ENCODE data around the gene DNAJC5G.

Gene DNAJC5G

DNA sequence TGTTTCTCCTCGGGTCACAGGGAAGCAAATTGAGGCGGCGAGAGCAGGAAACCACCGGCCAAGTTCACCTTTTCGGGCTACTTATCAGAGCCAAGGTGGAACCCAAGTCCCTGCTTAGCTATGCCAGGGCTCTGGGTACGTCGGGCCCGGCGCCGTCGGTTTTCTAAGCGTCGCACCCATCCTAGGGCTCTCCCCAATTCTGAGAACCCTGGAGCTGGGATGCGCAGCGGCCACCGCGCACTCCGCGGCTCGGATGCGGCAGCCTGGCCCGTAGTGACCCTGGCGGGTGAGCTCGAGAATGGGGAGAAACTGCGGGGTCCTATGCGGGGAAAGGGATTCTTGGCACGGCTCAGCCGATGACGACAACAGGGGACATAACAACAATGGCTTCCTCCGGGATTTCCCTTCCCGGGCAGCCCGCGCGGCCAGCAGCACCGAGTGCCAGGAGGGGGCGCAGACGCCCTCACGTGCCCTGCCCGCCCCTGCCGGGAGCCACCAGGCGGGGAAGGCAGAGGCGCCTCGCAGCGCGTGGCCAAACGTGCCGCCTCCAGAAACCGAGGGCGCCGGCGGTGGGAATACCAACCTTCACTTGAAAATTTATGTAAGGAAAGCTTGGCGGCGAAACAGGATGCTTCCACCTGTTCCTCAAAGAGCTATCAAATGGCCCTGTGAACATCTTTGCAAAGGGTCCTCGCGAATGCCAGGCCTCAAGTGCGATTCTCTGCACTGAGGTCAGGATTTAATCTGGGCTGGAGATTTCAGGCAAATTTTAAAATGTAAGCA is 10.3 kb upstream of the DNAJC5G start (continued):
- TF ChIP-seq ZNF354C (tag by site-specific recombination; IDR thresholded peaks at IDR 0.05; ENCODE audit: borderline replicate concordance, low read depth), result no peak
- TF ChIP-seq, protein P1, sequence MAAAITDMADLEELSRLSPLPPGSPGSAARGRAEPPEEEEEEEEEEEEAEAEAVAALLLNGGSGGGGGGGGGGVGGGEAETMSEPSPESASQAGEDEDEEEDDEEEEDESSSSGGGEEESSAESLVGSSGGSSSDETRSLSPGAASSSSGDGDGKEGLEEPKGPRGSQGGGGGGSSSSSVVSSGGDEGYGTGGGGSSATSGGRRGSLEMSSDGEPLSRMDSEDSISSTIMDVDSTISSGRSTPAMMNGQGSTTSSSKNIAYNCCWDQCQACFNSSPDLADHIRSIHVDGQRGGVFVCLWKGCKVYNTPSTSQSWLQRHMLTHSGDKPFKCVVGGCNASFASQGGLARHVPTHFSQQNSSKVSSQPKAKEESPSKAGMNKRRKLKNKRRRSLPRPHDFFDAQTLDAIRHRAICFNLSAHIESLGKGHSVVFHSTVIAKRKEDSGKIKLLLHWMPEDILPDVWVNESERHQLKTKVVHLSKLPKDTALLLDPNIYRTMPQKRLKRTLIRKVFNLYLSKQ (tag by site-specific recombination; IDR thresholded peaks at IDR 0.05; ENCODE audit: borderline replicate concordance), result no peak
- peak; percentile 49; the same call in 1 of the 2 replicates for TF ChIP-seq KLF1 (tag by site-specific recombination; IDR thresholded peaks at IDR 0.05)
- TF ChIP-seq ZNF501 (tag by site-specific recombination; IDR thresholded peaks at IDR 0.05), result peak; percentile 35; the same call in 1 of the 2 replicates
- TF ChIP-seq ZNF610 (tag by site-specific recombination; IDR thresholded peaks at IDR 0.05; ENCODE audit: borderline replicate concordance), result 0 out of 2 replicates have a peak, but pooled peaks have one; percentile 32
- TF ChIP-seq, protein P2, sequence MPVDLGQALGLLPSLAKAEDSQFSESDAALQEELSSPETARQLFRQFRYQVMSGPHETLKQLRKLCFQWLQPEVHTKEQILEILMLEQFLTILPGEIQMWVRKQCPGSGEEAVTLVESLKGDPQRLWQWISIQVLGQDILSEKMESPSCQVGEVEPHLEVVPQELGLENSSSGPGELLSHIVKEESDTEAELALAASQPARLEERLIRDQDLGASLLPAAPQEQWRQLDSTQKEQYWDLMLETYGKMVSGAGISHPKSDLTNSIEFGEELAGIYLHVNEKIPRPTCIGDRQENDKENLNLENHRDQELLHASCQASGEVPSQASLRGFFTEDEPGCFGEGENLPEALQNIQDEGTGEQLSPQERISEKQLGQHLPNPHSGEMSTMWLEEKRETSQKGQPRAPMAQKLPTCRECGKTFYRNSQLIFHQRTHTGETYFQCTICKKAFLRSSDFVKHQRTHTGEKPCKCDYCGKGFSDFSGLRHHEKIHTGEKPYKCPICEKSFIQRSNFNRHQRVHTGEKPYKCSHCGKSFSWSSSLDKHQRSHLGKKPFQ (tag by site-specific recombination; IDR thresholded peaks at IDR 0.05), result no peak
- TF ChIP-seq KLF10 (tag by site-specific recombination; IDR thresholded peaks at IDR 0.05), result no peak; the same call in 1 of the 2 replicates
- TF ChIP-seq ZSCAN30 (tag by site-specific recombination; IDR thresholded peaks at IDR 0.05), result peak; percentile 90; the same call in 1 of the 2 replicates
- TF ChIP-seq ZNF76 (tag by site-specific recombination; IDR thresholded peaks at IDR 0.05; ENCODE audit: borderline replicate concordance, low read depth), result no peak
- TF ChIP-seq HOXA7 (CRISPR knock-in tag; IDR thresholded peaks at IDR 0.05; ENCODE audit: borderline replicate concordance), result no peak
- no peak for TF ChIP-seq ZNF664 (tag by site-specific recombination; IDR thresholded peaks at IDR 0.05)
- peak; percentile 73; the same call in 1 of the 2 replicates for TF ChIP-seq YY1 (tag by site-specific recombination; IDR thresholded peaks at IDR 0.05)
- no peak for TF ChIP-seq RBAK (tag by site-specific recombination; IDR thresholded peaks at IDR 0.05)
- TF ChIP-seq ZNF660 (tag by site-specific recombination; IDR thresholded peaks at IDR 0.05), result 0 out of 2 replicates have a peak, but pooled peaks have one; percentile 53
- TF ChIP-seq ZNF707 (tag by site-specific recombination; IDR thresholded peaks at IDR 0.05), result no peak
- TF ChIP-seq ZFHX2 (tag by site-specific recombination; conservative IDR thresholded peaks at IDR 0.05), result peak; percentile 93
- no peak for TF ChIP-seq SETDB1 (IDR thresholded peaks at IDR 0.05; ENCODE audit: insufficient read length, low read length)
- TF ChIP-seq TRIM28 (IDR thresholded peaks at IDR 0.05; ENCODE audit: borderline replicate concordance, low read length), result no peak
- no peak for TF ChIP-seq ZNF146 (tag by site-specific recombination; IDR thresholded peaks at IDR 0.05)
- peak; percentile 80 for TF ChIP-seq ZEB2 (tag by site-specific recombination; IDR thresholded peaks at IDR 0.05)
- TF ChIP-seq ZNF837 (tag by site-specific recombination; IDR thresholded peaks at IDR 0.05), result no peak
- no peak for TF ChIP-seq ZNF558 (tag by site-specific recombination; IDR thresholded peaks at IDR 0.05)
- no peak for TF ChIP-seq TCF7L2 (IDR thresholded peaks at IDR 0.05; ENCODE audit: borderline replicate concordance, low read depth, low read length)
- TF ChIP-seq ZNF23 (tag by site-specific recombination; IDR thresholded peaks at IDR 0.05; ENCODE audit: borderline replicate concordance), result no peak
- TF ChIP-seq, protein P3, sequence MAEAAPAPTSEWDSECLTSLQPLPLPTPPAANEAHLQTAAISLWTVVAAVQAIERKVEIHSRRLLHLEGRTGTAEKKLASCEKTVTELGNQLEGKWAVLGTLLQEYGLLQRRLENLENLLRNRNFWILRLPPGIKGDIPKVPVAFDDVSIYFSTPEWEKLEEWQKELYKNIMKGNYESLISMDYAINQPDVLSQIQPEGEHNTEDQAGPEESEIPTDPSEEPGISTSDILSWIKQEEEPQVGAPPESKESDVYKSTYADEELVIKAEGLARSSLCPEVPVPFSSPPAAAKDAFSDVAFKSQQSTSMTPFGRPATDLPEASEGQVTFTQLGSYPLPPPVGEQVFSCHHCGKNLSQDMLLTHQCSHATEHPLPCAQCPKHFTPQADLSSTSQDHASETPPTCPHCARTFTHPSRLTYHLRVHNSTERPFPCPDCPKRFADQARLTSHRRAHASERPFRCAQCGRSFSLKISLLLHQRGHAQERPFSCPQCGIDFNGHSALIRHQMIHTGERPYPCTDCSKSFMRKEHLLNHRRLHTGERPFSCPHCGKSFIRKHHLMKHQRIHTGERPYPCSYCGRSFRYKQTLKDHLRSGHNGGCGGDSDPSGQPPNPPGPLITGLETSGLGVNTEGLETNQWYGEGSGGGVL (tag by site-specific recombination; IDR thresholded peaks at IDR 0.05), result no peak
- no peak for TF ChIP-seq ZNF350 (tag by site-specific recombination; IDR thresholded peaks at IDR 0.05)
- TF ChIP-seq ZNF2 (tag by site-specific recombination; IDR thresholded peaks at IDR 0.05), result peak; percentile 28; the same call in 1 of the 2 replicates
- TF ChIP-seq ZNF48 (tag by site-specific recombination; IDR thresholded peaks at IDR 0.05), result no peak
- TF ChIP-seq ZNF529 (tag by site-specific recombination; IDR thresholded peaks at IDR 0.05; ENCODE audit: insufficient replicate concordance), result no peak
- TF ChIP-seq, protein P4, sequence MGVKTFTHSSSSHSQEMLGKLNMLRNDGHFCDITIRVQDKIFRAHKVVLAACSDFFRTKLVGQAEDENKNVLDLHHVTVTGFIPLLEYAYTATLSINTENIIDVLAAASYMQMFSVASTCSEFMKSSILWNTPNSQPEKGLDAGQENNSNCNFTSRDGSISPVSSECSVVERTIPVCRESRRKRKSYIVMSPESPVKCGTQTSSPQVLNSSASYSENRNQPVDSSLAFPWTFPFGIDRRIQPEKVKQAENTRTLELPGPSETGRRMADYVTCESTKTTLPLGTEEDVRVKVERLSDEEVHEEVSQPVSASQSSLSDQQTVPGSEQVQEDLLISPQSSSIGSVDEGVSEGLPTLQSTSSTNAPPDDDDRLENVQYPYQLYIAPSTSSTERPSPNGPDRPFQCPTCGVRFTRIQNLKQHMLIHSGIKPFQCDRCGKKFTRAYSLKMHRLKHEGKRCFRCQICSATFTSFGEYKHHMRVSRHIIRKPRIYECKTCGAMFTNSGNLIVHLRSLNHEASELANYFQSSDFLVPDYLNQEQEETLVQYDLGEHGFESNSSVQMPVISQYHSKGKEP (tag by site-specific recombination; IDR thresholded peaks at IDR 0.05), result no peak
- TF ChIP-seq, protein P5, sequence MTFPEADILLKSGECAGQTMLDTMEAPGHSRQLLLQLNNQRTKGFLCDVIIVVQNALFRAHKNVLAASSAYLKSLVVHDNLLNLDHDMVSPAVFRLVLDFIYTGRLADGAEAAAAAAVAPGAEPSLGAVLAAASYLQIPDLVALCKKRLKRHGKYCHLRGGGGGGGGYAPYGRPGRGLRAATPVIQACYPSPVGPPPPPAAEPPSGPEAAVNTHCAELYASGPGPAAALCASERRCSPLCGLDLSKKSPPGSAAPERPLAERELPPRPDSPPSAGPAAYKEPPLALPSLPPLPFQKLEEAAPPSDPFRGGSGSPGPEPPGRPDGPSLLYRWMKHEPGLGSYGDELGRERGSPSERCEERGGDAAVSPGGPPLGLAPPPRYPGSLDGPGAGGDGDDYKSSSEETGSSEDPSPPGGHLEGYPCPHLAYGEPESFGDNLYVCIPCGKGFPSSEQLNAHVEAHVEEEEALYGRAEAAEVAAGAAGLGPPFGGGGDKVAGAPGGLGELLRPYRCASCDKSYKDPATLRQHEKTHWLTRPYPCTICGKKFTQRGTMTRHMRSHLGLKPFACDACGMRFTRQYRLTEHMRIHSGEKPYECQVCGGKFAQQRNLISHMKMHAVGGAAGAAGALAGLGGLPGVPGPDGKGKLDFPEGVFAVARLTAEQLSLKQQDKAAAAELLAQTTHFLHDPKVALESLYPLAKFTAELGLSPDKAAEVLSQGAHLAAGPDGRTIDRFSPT (tag by site-specific recombination; IDR thresholded peaks at IDR 0.05), result peak; percentile 94
- TF ChIP-seq BCL11A (tag by site-specific recombination; IDR thresholded peaks at IDR 0.05; ENCODE audit: low read depth), result 0 out of 2 replicates have a peak, but pooled peaks have one; percentile 46

Measured in HEK293 (cell line).